ENCODE results near the gene PSMC2. TPM values are rescaled to one million over a fixed set of nuclear protein-coding genes. Genes with fewer than 3 reads are reported as not detected.

PSMC2 gene
- total RNA-seq, 1 experiment from 2014 or later: 128 TPM

DNA sequence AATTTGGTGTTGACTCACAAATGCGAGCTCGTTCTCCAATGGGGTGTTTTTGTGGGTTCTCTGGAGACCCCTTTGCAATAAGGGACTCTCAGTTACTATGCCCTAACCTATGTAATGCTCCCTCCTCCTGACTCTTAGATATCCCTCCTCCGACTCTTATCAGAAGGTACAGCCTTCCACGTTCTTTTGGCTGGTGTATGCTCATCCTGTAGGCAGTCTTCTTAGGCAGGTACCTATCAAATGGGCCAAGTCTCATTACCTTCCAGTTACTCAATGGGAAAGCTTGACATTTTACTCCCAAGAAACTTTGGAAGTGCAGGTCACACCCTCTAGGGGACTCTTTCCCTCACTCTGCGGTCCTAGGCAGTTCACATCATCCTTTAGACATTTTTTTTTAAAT is 66.0 kb downstream of the PSMC2 start:
- Histone ChIP-seq H3K23ac (ENCODE audit: insufficient read length, low read depth, low read length) (no peak overlapping the region), H3K14ac (ENCODE audit: insufficient read depth, low read length) (no peak overlapping the region), H3K79me2 (ENCODE audit: insufficient read depth, low read length) (no peaks in the 10 kb centered on the region), H2BK15ac (ENCODE audit: low read depth, low read length) (no peak overlapping the region), H3K56ac (ENCODE audit: insufficient read length, low read depth, low read length) (no peak overlapping the region), H3K27ac (ENCODE audit: insufficient read length, low read depth, low read length) (no peak overlapping the region), H3K4me2 (ENCODE audit: insufficient read depth, insufficient read length, low read length) (no peak overlapping the region), H3K4ac (ENCODE audit: low read depth, low read length) (no peak overlapping the region), H4K5ac (ENCODE audit: insufficient read length, low read depth, low read length) (no peak overlapping the region), H2BK5ac (ENCODE audit: insufficient read length, low read length) (no peak overlapping the region), H2AFZ (ENCODE audit: low read length) (no peak overlapping the region), H3K4me1 (ENCODE audit: insufficient read depth, low read length) (no peaks in the 10 kb centered on the region), H2BK20ac (ENCODE audit: low read depth, low read length, poor library complexity, severe bottlenecking) (no peak overlapping the region), H3K79me1 (ENCODE audit: insufficient read depth, low read depth, low read length, poor library complexity, severe bottlenecking) (no peaks in the 10 kb centered on the region), H2BK12ac (ENCODE audit: insufficient read length, low read depth, low read length) (no peak overlapping the region), H4K20me1 (ENCODE audit: control insufficient read depth, insufficient read depth, insufficient read length) (no peaks in the 10 kb centered on the region), H2BK120ac (ENCODE audit: low read depth, low read length, poor library complexity, severe bottlenecking) (no peak overlapping the region), H3T11ph (ENCODE audit: low read length) (no peak overlapping the region), H2AK5ac (ENCODE audit: insufficient read length, low read length) (no peak overlapping the region), H4K8ac (replicated peaks; ENCODE audit: insufficient read length, low read depth, low read length) (no peak overlapping the region), H4K91ac (ENCODE audit: insufficient read length, low read depth, low read length) (no peak overlapping the region), H3K9me3 (ENCODE audit: control insufficient read depth, low read depth, low read length) (no peaks in the 10 kb centered on the region), H3K18ac (ENCODE audit: insufficient read length, low read depth, low read length) (no peak overlapping the region), H3K9ac (ENCODE audit: extremely low read depth, insufficient read length, low read length) (no peak overlapping the region), H3K23me2 (ENCODE audit: insufficient read length, low read depth, low read length, poor library complexity, severe bottlenecking) (no peaks in the 10 kb centered on the region), H3K27me3 (ENCODE audit: insufficient read depth, low read length) (no peaks in the 10 kb centered on the region)
- Mint-ChIP-seq H3K4me3 (no peak overlapping the region), H3K36me3 (ENCODE audit: insufficient read depth in 1 of 3, low read depth in 3 of 3) (no peaks in the 10 kb centered on the region), H3K4me1 (no peaks in the 10 kb centered on the region), H3K27ac (no peak overlapping the region), H3K9me3 (no peaks in the 10 kb centered on the region), H3K27me3 (ENCODE audit: low read depth) (peaks cover 2% of the 10 kb centered on the region)
- no peak for DNase-seq
- WGBS (ENCODE audit: extremely low coverage, insufficient read length, low lambda C conversion rate): no CpG with 5 or more reads among the region's 5 CpGs
- TF ChIP-seq, protein P1, sequence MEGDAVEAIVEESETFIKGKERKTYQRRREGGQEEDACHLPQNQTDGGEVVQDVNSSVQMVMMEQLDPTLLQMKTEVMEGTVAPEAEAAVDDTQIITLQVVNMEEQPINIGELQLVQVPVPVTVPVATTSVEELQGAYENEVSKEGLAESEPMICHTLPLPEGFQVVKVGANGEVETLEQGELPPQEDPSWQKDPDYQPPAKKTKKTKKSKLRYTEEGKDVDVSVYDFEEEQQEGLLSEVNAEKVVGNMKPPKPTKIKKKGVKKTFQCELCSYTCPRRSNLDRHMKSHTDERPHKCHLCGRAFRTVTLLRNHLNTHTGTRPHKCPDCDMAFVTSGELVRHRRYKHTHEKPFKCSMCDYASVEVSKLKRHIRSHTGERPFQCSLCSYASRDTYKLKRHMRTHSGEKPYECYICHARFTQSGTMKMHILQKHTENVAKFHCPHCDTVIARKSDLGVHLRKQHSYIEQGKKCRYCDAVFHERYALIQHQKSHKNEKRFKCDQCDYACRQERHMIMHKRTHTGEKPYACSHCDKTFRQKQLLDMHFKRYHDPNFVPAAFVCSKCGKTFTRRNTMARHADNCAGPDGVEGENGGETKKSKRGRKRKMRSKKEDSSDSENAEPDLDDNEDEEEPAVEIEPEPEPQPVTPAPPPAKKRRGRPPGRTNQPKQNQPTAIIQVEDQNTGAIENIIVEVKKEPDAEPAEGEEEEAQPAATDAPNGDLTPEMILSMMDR (conservative IDR thresholded peaks at IDR 0.05): no peak
